Psoas muscle (tissue), 8 donors: ENCODE measurements around the gene PRCC. TPM values are rescaled to one million over a fixed set of nuclear protein-coding genes. Genes with fewer than 3 reads are reported as not detected.

Experiments used
- ATAC-seq, 4 donors: fragments of 200-7000 bp; cut with Tn5 transposase; one replicate each; pipeline ENCODE4 v1.9.1; 2020; ENCODE audit warnings: moderate library complexity in 3 of 4, mild to moderate bottlenecking in 2 of 4
- DNase-seq, 2 donors: peaks; one replicate each; pipeline ENCODE4 v3.0.0-alpha.2; 2020
- H3K27ac ChIP-seq: fragments of 200-600 bp; one replicate; pipeline ENCODE4 v1.8.0; 2022
- H3K27me3 ChIP-seq, 3 donors: fragments of 200-600 bp in 1 of 3; one replicate each; pipeline versions ENCODE4 v1.6.1 to v1.8.0; 2013 to 2022; ENCODE audit warnings: low read length in 2 of 3, mild to moderate bottlenecking in 2 of 3, moderate library complexity in 1 of 3; ENCODE audit not compliant: insufficient read depth in 3 of 3
- H3K36me3 ChIP-seq, 2 donors: fragments of 200-600 bp in 1 of 2; one replicate each; pipeline versions ENCODE4 v1.6.1 to v1.8.0; 2013 to 2022; ENCODE audit warnings: low read depth in 1 of 2, mild to moderate bottlenecking in 1 of 2, moderate library complexity in 1 of 2; ENCODE audit not compliant: insufficient read depth in 1 of 2
- H3K4me1 ChIP-seq: fragments of 200-600 bp; one replicate; pipeline ENCODE4 v1.8.0; 2022
- H3K4me3 ChIP-seq: fragments of 200-600 bp; one replicate; pipeline ENCODE4 v1.8.0; 2022; ENCODE audit warnings: mild to moderate bottlenecking
- H3K9me3 ChIP-seq: fragments of 200-600 bp; one replicate; pipeline ENCODE4 v1.8.0; 2022
- CTCF ChIP-seq: fragments of 200-600 bp; IDR thresholded peaks from one replicate; pipeline ENCODE4 v1.8.0; 2022; ENCODE audit warnings: antibody characterized with exemption
- WGBS, 3 donors: extraction: QIAGEN DNeasy Blood & Tissue Kit; methylation state at CpG; one replicate each; pipeline versions ENCODE4 v1.1.6 to v1.1.7; 2013; 5-methylcytosine and 5-hydroxymethylcytosine counted together
- intact Hi-C, 2 donors: fragments of 100-400 bp; cut with DNase I; formaldehyde crosslinking; loops; one replicate each; pipeline versions ENCODE4 v1.11.0 to v1.14.2; 2022
- polyA plus RNA-seq, 3 donors: library from polyadenylated mRNA; stranded (reverse); fragments of 200-250 nt; gene quantifications; one replicate each; pipeline ENCODE4 v1.2.3, GENCODE V29; 2013
- total RNA-seq, 4 donors: library from RNA; stranded (reverse); fragmentation: NEBNext Ultra II Directional in 2 of 4; extraction: Animal tissue kit (Norgen Biotek cat#: 25700) in 2 of 4; gene quantifications; one replicate each; pipeline versions ENCODE4 v1.2.1 to v1.2.4, GENCODE V29; 2021 to 2023
- donor health status: healthy with polysubstance abuse.
- donor health status: DM: no; HTN: no; CAD: no; lungs with moderate emphysema.
- donor health status: Bipolar disorder and iron deficiency.
- donor health status: healthy.
- donor health status: DM: yes; HTN: yes; CAD: no.
- donor health status: DM: no; HTN: no; CAD: no.
- donor health status: DM: no; HTN: no; CAD: no.
- donor health status: DM: yes; HTN: yes; CAD: no.

The PRCC gene
- total and polyA plus RNA-seq, 7 donors, result 43.7 to 107 (median 68.8) TPM

- peaks cover 0 to 3% of the 10 kb centered on the region in 2 donors for H3K36me3 ChIP-seq
- peak overlapping the region; percentile 36 for H3K27ac ChIP-seq
- H3K27me3 ChIP-seq, result no peaks in the 10 kb centered on the region
- ATAC-seq (peak in 2 of 4 donors; percentile 27 to 32), DNase-seq (peak; percentile 57 to 73)
- 78 to 94% (median 88%) methylated on average over 2 to 3 of the region's 3 CpGs for WGBS, 3 donors
- H3K4me3 ChIP-seq, result no peak overlapping the region
- TF ChIP-seq CTCF, result no peak
- H3K4me1 ChIP-seq, result peaks cover 45% of the 10 kb centered on the region
- no peaks in the 10 kb centered on the region for H3K9me3 ChIP-seq
- intact Hi-C loops, result loop anchor here in 1 of 2 donors (2.0 kb wide), 1 partner anchor 27 kb away; no protein-coding TSS in a partner anchor
These were observed 38.6 kb downstream of the PRCC start for GRCh38 chr1:156805766-156806511.

GRCh38 chr1:156806512-156807440, 39.4 kb downstream of the PRCC start:
- WGBS, 3 donors, result 66 to 73% (median 71%) methylated on average over 7 of the region's 7 CpGs
- no peak for DNase-seq
- Histone ChIP-seq H3K27me3 (no peaks in the 10 kb centered on the region), H3K27ac (peak overlapping the region; percentile 36), H3K4me1 (peaks cover 36% of the 10 kb centered on the region), H3K4me3 (no peak overlapping the region), H3K36me3 (no peaks in the 10 kb centered on the region), H3K9me3 (no peaks in the 10 kb centered on the region)
- TF ChIP-seq CTCF, result no peak
- intact Hi-C loops, result no loop called here
- ATAC-seq, result no peak

GRCh38 chr1:156807627-156808026, 40.3 kb downstream of the PRCC start:
- no peak overlapping the region for H3K4me3 ChIP-seq
- ATAC-seq (no peak), DNase-seq (no peak)
- no peaks in the 10 kb centered on the region for H3K36me3 ChIP-seq
- TF ChIP-seq CTCF, result no peak
- WGBS, 3 donors, result 90 to 94% (median 91%) methylated on average over 2 of the region's 2 CpGs
- H3K27me3 ChIP-seq, result peaks cover 0 to 3% (median 0%) of the 10 kb centered on the region in 3 donors
- no peak overlapping the region for H3K27ac ChIP-seq
- H3K4me1 ChIP-seq, result peaks cover 30% of the 10 kb centered on the region
- intact Hi-C loops, result no loop called here
- H3K9me3 ChIP-seq, result no peaks in the 10 kb centered on the region

DNA sequence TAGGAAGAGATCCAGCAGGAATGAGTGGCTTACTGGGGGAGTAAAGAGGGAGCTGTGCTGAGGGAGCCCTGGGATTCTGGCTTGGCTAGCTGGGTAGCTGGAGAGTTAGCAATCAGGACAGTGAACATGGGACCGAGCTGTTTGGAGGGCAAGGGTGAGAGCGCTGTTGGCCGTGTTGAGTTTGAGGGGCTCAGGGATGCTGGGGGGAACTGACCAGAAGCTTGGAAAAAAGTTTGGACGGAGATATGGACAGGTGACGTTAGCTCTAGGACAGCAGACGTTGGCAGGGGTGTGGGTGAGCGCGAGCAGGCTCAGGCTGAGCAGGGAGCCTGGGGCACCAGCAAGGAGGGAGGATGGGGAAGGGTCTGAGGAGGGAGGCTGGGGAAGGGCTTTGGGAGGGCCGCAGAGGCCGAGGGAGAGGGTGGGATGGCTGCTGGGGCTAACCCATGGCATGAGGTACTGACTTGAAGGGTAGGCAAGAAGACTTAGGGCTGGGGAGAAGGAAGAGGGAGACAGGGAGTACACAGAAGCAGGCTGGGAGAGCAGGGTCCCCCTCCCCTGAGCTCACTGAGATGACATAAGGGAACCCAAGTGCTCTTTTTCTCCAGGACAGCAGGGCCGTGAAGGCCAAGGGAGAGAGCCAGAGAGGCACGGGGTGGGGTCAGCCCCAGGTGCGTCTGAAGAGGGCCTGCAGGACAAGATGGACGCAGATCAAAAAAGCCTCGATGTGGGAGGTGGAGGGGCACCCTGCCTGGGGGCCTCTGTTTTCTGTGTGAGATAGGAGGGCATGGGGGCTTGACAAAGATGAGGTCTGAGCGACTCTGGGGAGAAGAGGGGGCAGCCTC, 41.1 kb downstream of the PRCC start:
- no peaks in the 10 kb centered on the region for H3K36me3 ChIP-seq
- TF ChIP-seq CTCF, result no peak
- H3K27ac ChIP-seq, result no peak overlapping the region
- ATAC-seq (no peak), DNase-seq (no peak)
- peaks cover 31% of the 10 kb centered on the region for H3K4me1 ChIP-seq
- no peaks in the 10 kb centered on the region for H3K9me3 ChIP-seq
- no peak overlapping the region for H3K4me3 ChIP-seq
- peaks cover 0 to 3% (median under 1%) of the 10 kb centered on the region in 3 donors for H3K27me3 ChIP-seq
- 90 to 91% (median 90%) methylated on average over 15 to 16 of the region's 16 CpGs for WGBS, 3 donors
- intact Hi-C loops, result no loop called here
